GM12878 (cell line): Measurements from ENCODE around the gene BDNF. TPM values are rescaled to one million over a fixed set of nuclear protein-coding genes. Genes with fewer than 3 reads are reported as not detected.
A peak's percentile ranks its signal among the peaks of the same experiment; 100 is the strongest.

Source experiments
- ATAC-seq: fragments of 200-7000 bp; cut with Tn5 transposase; 3 replicates; pipeline ENCODE4 v1.9.1; 2020; ENCODE audit warnings: mild to moderate bottlenecking, moderate library complexity
- BruUV-seq: library from RNA; stranded (reverse); fragments of 400-500 nt; replicated peaks from 2 replicates; lab custom pipeline; 2021; lab: Mats Ljungman, UMichigan
- CTCF ChIA-PET: fragments of 300-600 bp; sonication (Branson Sonifier 250); formaldehyde crosslinking; extraction: SDS; loops from one replicate; lab custom pipeline; 2021; ENCODE audit warnings: inconsistent platforms; lab: Yijun Ruan, JAX
- POLR2A ChIA-PET: fragments of 350-600 bp; formaldehyde crosslinking; extraction: SDS; loops from one replicate; lab custom pipeline; 2021; ENCODE audit warnings: inconsistent platforms; lab: Charles Lee
- RAD21 ChIA-PET: fragments of 300-600 bp; sonication (Branson Sonifier 250); formaldehyde crosslinking; loops from one replicate; lab custom pipeline; 2023; ENCODE audit warnings: antibody characterized with exemption; ENCODE audit not compliant: unreplicated experiment; lab: Charles Lee
- SMC1A ChIA-PET: fragments of 300-600 bp; sonication (Branson Sonifier 250); formaldehyde crosslinking; loops from one replicate; lab custom pipeline; 2023; ENCODE audit not compliant: unreplicated experiment, uncharacterized antibody; lab: Charles Lee
- DNase-seq: peaks from one replicate; pipeline ENCODE4 v3.0.0-alpha.2; 2011; ENCODE audit warnings: low read depth, low spot score
- FAIRE-seq: peaks from 3 replicates; lab custom pipeline; 2011; peaks lifted over from hg19 to GRCh38; lab: Jason Lieb, UNC
- H2AFZ ChIP-seq: 2 replicates; pipeline ENCODE4 v1.6.0; 2011; ENCODE audit warnings: low read depth, low read length, control low read depth; ENCODE audit not compliant: control insufficient read depth
- H3K27ac ChIP-seq: 2 replicates; pipeline ENCODE4 v1.5.1; 2011; ENCODE audit warnings: control low read depth; ENCODE audit not compliant: control insufficient read depth, insufficient read depth
- H3K27me3 ChIP-seq, 2 experiments: replicated peaks in 1 of 2; 2 replicates each; pipeline versions ENCODE4 v1.6.0 to v1.6.1; 2011; ENCODE audit warnings: low read length in 1 of 2; ENCODE audit not compliant: control insufficient read depth in 2 of 2, insufficient read depth in 2 of 2
- H3K36me3 ChIP-seq, 2 experiments: 2 replicates each; pipeline ENCODE4 v1.5.1; 2011; ENCODE audit warnings: low read length in 1 of 2; ENCODE audit not compliant: control insufficient read depth in 2 of 2, insufficient read depth in 2 of 2
- H3K4me1 ChIP-seq: 2 replicates; pipeline ENCODE4 v1.6.1; 2011; ENCODE audit warnings: mild to moderate bottlenecking, low read length, moderate library complexity, mixed read lengths; ENCODE audit not compliant: control insufficient read depth, insufficient read depth
- H3K4me2 ChIP-seq: 2 replicates; pipeline ENCODE4 v1.6.0; 2011; ENCODE audit warnings: control low read depth; ENCODE audit not compliant: control insufficient read depth, insufficient read depth
- H3K4me3 ChIP-seq: fragments of 200-600 bp; sonication (generic); 2 replicates; pipeline ENCODE4 v1.5.1; 2016
- H3K79me2 ChIP-seq: 2 replicates; pipeline ENCODE4 v1.6.0; 2011; ENCODE audit warnings: low read length; ENCODE audit not compliant: control insufficient read depth, insufficient read depth
- H3K9ac ChIP-seq: 2 replicates; pipeline ENCODE4 v1.8.0; 2011; ENCODE audit warnings: low read length, control low read depth, mixed read lengths; ENCODE audit not compliant: control insufficient read depth, insufficient read depth
- H3K9me3 ChIP-seq: replicated peaks from 3 replicates; pipeline ENCODE4 v1.5.1; 2011; ENCODE audit warnings: mild to moderate bottlenecking, low read length; ENCODE audit not compliant: control insufficient read depth, insufficient read depth
- H4K20me1 ChIP-seq: 2 replicates; pipeline ENCODE4 v1.6.0; 2011; ENCODE audit not compliant: control insufficient read depth, insufficient read depth
- BACH1 ChIP-seq: fragments of 450-650 bp; IDR thresholded peaks from 2 replicates; pipeline ENCODE4 v1.6.1; 2017; ENCODE audit warnings: mild to moderate bottlenecking, borderline replicate concordance
- KLF5 ChIP-seq: fragments of 450-650 bp; IDR thresholded peaks from 2 replicates; pipeline ENCODE4 v1.6.1; 2014; ENCODE audit warnings: mild to moderate bottlenecking; ENCODE audit not compliant: partially characterized antibody
- RAD21 ChIP-seq: IDR thresholded peaks from 2 replicates; pipeline ENCODE4 v1.6.1; 2011; ENCODE audit warnings: mild to moderate bottlenecking, low read depth, low read length, moderate library complexity; ENCODE audit not compliant: insufficient read depth
- WGBS: methylation state at CpG from one replicate; pipeline ENCODE4 v1.1.6; 2016; ENCODE audit warnings: low lambda C conversion rate; ENCODE audit not compliant: insufficient replicate concordance, insufficient coverage; ENCODE audit errors: missing lambda C conversion rate; 5-methylcytosine and 5-hydroxymethylcytosine counted together
- in situ Hi-C: fragments of 300-500 bp; cut with MboI; formaldehyde crosslinking; loops from 9 replicates; pipeline ENCODE4 v1.14.3; 2018; ENCODE audit warnings: mixed read lengths
- intact Hi-C: fragments of 100-400 bp; cut with micrococcal nuclease; formaldehyde crosslinking; loops from one replicate; pipeline ENCODE4 v1.14.2; 2022; ENCODE audit not compliant: unreplicated experiment
- polyA plus RNA-seq, 11 experiments: library from polyadenylated mRNA; depleted of rRNA in 4 of 11; unstranded in 6 of 11; stranded (reverse) in 5 of 11; fragments of >200 nt; fragmentation: Nextera tagmentation in 4 of 11; fragmentation: Illumina TruSeq in 1 of 11; extraction: Ambion mirVana in 4 of 11; extraction: Trizol in 1 of 11; gene quantifications; 1 replicate in 1 of 11; 2 replicates in 10 of 11; pipeline versions ENCODE4 v1.2.1 to v1.2.3, GENCODE V29; 2011 to 2016; ENCODE audit warnings: inconsistent platforms in 2 of 11, missing spikeins in 2 of 11, low read depth in 1 of 11
- total RNA-seq, 4 experiments: library from RNA; depleted of rRNA in 3 of 4; stranded (reverse); fragments of >200 nt in 3 of 4; fragmentation: Illumina TruSeq in 1 of 4; extraction: Trizol in 1 of 4; gene quantifications; 2 replicates each; pipeline versions ENCODE4 v1.2.1 to v1.2.3, GENCODE V29; 2013 to 2021
- TF ChIP-seq, protein P1 (sequence below), 3 experiments: IDR thresholded peaks in 2 of 3; conservative IDR thresholded peaks in 1 of 3; 2 replicates each; pipeline ENCODE4 v1.5.1; 2011; ENCODE audit warnings: low read depth in 3 of 3, low read length in 3 of 3, mild to moderate bottlenecking in 3 of 3, control low read depth in 2 of 3, moderate library complexity in 2 of 3, inconsistent platforms in 1 of 3, mixed read lengths in 1 of 3; ENCODE audit not compliant: control insufficient read depth in 2 of 3, insufficient read depth in 1 of 3; ENCODE audit errors: extremely low read depth in 1 of 3
- TF ChIP-seq, protein P2 (sequence below): fragments of 450-650 bp; IDR thresholded peaks from 2 replicates; pipeline ENCODE4 v1.6.1; 2017; ENCODE audit warnings: mild to moderate bottlenecking

BDNF gene
- total and polyA plus RNA-seq, 10 of the 15 experiments (the other 5 are each of a cell fraction or from before 2014, with no cell fraction given), result 0.02 to 0.24 (median 0.06) TPM; not detected in 2

- POLR2A ChIA-PET, result no interaction called here
- no peaks in the 10 kb centered on the region; the same call in 2 of the 3 replicates for H3K9me3 ChIP-seq
- H2AFZ ChIP-seq, result no peak overlapping the region
- no TSS peak for BruUV-seq
- WGBS, result 50% methylated on average over 2 of the region's 2 CpGs
- no peak for FAIRE-seq
- H3K9ac ChIP-seq, result no peak overlapping the region
- H3K79me2 ChIP-seq, result no peaks in the 10 kb centered on the region
- H3K4me1 ChIP-seq, result no peaks in the 10 kb centered on the region
- RAD21 ChIA-PET, result interaction anchor here (0.7 to 0.9 kb wide), 2 partner anchors 15 to 813 kb away, joined by 3 read pairs; no protein-coding TSS in a partner anchor
- H3K27me3 ChIP-seq, result peaks cover 5 to 12% of the 10 kb centered on the region in 2 experiments; a peak in 3 of 4 replicates
- no peaks in the 10 kb centered on the region for H3K36me3 ChIP-seq
- TF ChIP-seq RAD21, result no peak
- TF ChIP-seq BACH1, result no peak
- TF ChIP-seq, protein P1, sequence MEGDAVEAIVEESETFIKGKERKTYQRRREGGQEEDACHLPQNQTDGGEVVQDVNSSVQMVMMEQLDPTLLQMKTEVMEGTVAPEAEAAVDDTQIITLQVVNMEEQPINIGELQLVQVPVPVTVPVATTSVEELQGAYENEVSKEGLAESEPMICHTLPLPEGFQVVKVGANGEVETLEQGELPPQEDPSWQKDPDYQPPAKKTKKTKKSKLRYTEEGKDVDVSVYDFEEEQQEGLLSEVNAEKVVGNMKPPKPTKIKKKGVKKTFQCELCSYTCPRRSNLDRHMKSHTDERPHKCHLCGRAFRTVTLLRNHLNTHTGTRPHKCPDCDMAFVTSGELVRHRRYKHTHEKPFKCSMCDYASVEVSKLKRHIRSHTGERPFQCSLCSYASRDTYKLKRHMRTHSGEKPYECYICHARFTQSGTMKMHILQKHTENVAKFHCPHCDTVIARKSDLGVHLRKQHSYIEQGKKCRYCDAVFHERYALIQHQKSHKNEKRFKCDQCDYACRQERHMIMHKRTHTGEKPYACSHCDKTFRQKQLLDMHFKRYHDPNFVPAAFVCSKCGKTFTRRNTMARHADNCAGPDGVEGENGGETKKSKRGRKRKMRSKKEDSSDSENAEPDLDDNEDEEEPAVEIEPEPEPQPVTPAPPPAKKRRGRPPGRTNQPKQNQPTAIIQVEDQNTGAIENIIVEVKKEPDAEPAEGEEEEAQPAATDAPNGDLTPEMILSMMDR (IDR thresholded peaks at IDR 0.05 in 2 of 3, conservative IDR thresholded peaks at IDR 0.05 in 1 of 3; ENCODE audit: control insufficient read depth in 2 of 3, extremely low read depth in 1 of 3, insufficient read depth in 1 of 3, low read depth in 3 of 3, low read length in 3 of 3), result peak in 1 of 3 experiments; percentile 4; a peak in 1 of 6 replicates
- TF ChIP-seq KLF5, result no peak
- TF ChIP-seq, protein P2, sequence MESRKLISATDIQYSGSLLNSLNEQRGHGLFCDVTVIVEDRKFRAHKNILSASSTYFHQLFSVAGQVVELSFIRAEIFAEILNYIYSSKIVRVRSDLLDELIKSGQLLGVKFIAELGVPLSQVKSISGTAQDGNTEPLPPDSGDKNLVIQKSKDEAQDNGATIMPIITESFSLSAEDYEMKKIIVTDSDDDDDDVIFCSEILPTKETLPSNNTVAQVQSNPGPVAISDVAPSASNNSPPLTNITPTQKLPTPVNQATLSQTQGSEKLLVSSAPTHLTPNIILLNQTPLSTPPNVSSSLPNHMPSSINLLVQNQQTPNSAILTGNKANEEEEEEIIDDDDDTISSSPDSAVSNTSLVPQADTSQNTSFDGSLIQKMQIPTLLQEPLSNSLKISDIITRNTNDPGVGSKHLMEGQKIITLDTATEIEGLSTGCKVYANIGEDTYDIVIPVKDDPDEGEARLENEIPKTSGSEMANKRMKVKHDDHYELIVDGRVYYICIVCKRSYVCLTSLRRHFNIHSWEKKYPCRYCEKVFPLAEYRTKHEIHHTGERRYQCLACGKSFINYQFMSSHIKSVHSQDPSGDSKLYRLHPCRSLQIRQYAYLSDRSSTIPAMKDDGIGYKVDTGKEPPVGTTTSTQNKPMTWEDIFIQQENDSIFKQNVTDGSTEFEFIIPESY, result no peak
- H3K4me2 ChIP-seq, result no peak overlapping the region
- SMC1A ChIA-PET, result interaction anchor here (0.9 to 1.6 kb wide), 4 partner anchors 10 to 813 kb away, joined by 3 to 4 read pairs (median 3); no protein-coding TSS in a partner anchor
- H3K27ac ChIP-seq, result no peak overlapping the region
- no peak overlapping the region for H3K4me3 ChIP-seq
- DNase-seq, result no peak
- intact Hi-C loops, result no loop called here
- no peaks in the 10 kb centered on the region for H4K20me1 ChIP-seq
- no peak for ATAC-seq
- in situ Hi-C loops, result no loop called here
- CTCF ChIA-PET, result interaction anchor here (0.6 to 3.1 kb wide), 6 partner anchors 11 to 958 kb away, joined by 3 to 16 read pairs (median 4); no protein-coding TSS in a partner anchor
Measured at GRCh38 chr11:27716835-27717234, 16.6 kb upstream of the BDNF start.
